ENCODE data around the gene FSHB. TPM values are rescaled to one million over a fixed set of nuclear protein-coding genes. Genes with fewer than 3 reads are reported as not detected.

The FSHB gene
- total and polyA plus RNA-seq, 2 of the 8 experiments (the other 6 are each of a cell fraction or from before 2014, with no cell fraction given), result not detected

GRCh38 chr11:30277176-30277575 lies 46.4 kb downstream of the FSHB start:
- Histone ChIP-seq H3K4me2 (ENCODE audit: insufficient read depth in 1 of 2, low read depth in 2 of 2, low read length in 2 of 2) (no peak overlapping the region), H3K18ac (ENCODE audit: extremely low read depth, low read length) (no peak overlapping the region), H3K4me1 (replicated peaks in 1 of 4; ENCODE audit: control insufficient read depth in 3 of 4, insufficient read depth in 4 of 4, low read length in 3 of 4) (no peaks in the 10 kb centered on the region; a peak in 1 of 7 replicates), H3K9ac (replicated peaks in 1 of 4; ENCODE audit: extremely low read depth in 1 of 4, low read depth in 3 of 4, low read length in 3 of 4) (no peak overlapping the region), H4K8ac (ENCODE audit: extremely low read depth, insufficient read depth, low read length) (no peak overlapping the region), H3K27me3 (replicated peaks in 1 of 4; ENCODE audit: control insufficient read depth in 3 of 4, extremely low read depth in 1 of 4, insufficient read depth in 3 of 4, low read length in 3 of 4) (no peaks in the 10 kb centered on the region), H3K27ac (ENCODE audit: low read depth, low read length) (no peak overlapping the region), H3K79me1 (ENCODE audit: low read depth, low read length) (no peaks in the 10 kb centered on the region), H3K36me3 (ENCODE audit: control insufficient read depth in 2 of 4, insufficient read depth in 4 of 4, low read length in 3 of 4) (no peaks in the 10 kb centered on the region), H2AK5ac (ENCODE audit: low read depth, low read length) (no peak overlapping the region), H3K79me2 (ENCODE audit: control insufficient read depth in 1 of 2, insufficient read depth in 2 of 2, low read length in 2 of 2) (no peaks in the 10 kb centered on the region), H3K9me3 (ENCODE audit: insufficient read depth in 2 of 2, low read depth in 1 of 2, low read length in 1 of 2) (no peaks in the 10 kb centered on the region), H3K4ac (replicated peaks; ENCODE audit: insufficient read length, low read depth, low read length) (no peak overlapping the region), H2BK5ac (ENCODE audit: low read depth, low read length) (no peak overlapping the region), H3K23me2 (ENCODE audit: low read depth, low read length) (no peaks in the 10 kb centered on the region; the same call in 1 of the 2 replicates), H4K91ac (replicated peaks; ENCODE audit: insufficient read length, low read length) (no peak overlapping the region), H4K5ac (ENCODE audit: insufficient read length, low read depth, low read length) (no peak overlapping the region), H4K20me1 (replicated peaks in 1 of 2; ENCODE audit: control insufficient read depth in 1 of 2, insufficient read depth in 2 of 2, low read length in 2 of 2) (no peaks in the 10 kb centered on the region), H3K23ac (ENCODE audit: insufficient read length) (no peak overlapping the region), H2AFZ (ENCODE audit: low read length) (no peak overlapping the region), H3K56ac (replicated peaks; ENCODE audit: insufficient read length, low read depth, low read length) (no peak overlapping the region), H2BK20ac (ENCODE audit: low read length) (no peak overlapping the region), H3K14ac (ENCODE audit: insufficient read length) (no peak overlapping the region), H2BK120ac (replicated peaks; ENCODE audit: low read depth, low read length) (no peak overlapping the region), H2BK15ac (ENCODE audit: low read length) (no peak overlapping the region), H2BK12ac (ENCODE audit: low read depth, low read length) (no peak overlapping the region), H3K4me3 (ENCODE audit: extremely low read depth in 1 of 4, insufficient read depth in 2 of 4, low read depth in 3 of 4, low read length in 4 of 4) (no peak overlapping the region)
- FAIRE-seq, result no peak
- DNase-seq (ENCODE audit: low read depth in 1 of 2, low spot score in 2 of 2), result no peak
- ChIA-PET CTCF (ENCODE audit: partially characterized antibody) (no interaction called here), POLR2A (ENCODE audit: partially characterized antibody) (no interaction called here)
- TF ChIP-seq USF2 (IDR thresholded peaks at IDR 0.05; ENCODE audit: low read length), result no peak
- TF ChIP-seq SP1 (IDR thresholded peaks at IDR 0.05; ENCODE audit: low read depth, low read length), result no peak
- no peak for TF ChIP-seq HDAC2 (IDR thresholded peaks at IDR 0.05; ENCODE audit: borderline replicate concordance in 1 of 2, low read depth in 2 of 2, low read length in 2 of 2)
- no peak for TF ChIP-seq SIX5 (IDR thresholded peaks at IDR 0.05; ENCODE audit: low read depth, low read length)
- no peak for TF ChIP-seq CREB1 (IDR thresholded peaks at IDR 0.05)
- no peak for TF ChIP-seq HDAC6 (IDR thresholded peaks at IDR 0.05; ENCODE audit: low read depth, low read length)
- no peak for TF ChIP-seq MAX (IDR thresholded peaks at IDR 0.05)
- TF ChIP-seq SUZ12 (IDR thresholded peaks at IDR 0.05; ENCODE audit: low read length), result no peak
- TF ChIP-seq CEBPB (IDR thresholded peaks at IDR 0.05; ENCODE audit: low read depth, low read length), result no peak
- TF ChIP-seq PHF8 (conservative IDR thresholded peaks at IDR 0.05; ENCODE audit: low read depth, low read length), result no peak
- TF ChIP-seq NRF1 (IDR thresholded peaks at IDR 0.05; ENCODE audit: low read depth, low read length), result no peak
- no peak for TF ChIP-seq SRF (IDR thresholded peaks at IDR 0.05; ENCODE audit: low read depth, low read length)
- no peak for TF ChIP-seq TEAD4 (IDR thresholded peaks at IDR 0.05; ENCODE audit: low read depth, low read length)
- TF ChIP-seq CBX5 (IDR thresholded peaks at IDR 0.05; ENCODE audit: low read depth, low read length), result no peak
- no peak for TF ChIP-seq RFX5 (IDR thresholded peaks at IDR 0.05; ENCODE audit: borderline replicate concordance, low read depth, low read length)
- no peak for TF ChIP-seq TBP (IDR thresholded peaks at IDR 0.05; ENCODE audit: low read depth, low read length)

Data from H1 (cell line).